Spleen (tissue), 11 donors: Measurements from ENCODE around the gene FXYD6. TPM values are rescaled to one million over a fixed set of nuclear protein-coding genes. Genes with fewer than 3 reads are reported as not detected.

Experiments used
- DNase-seq: peaks from one replicate; pipeline ENCODE4 v3.0.0-alpha.2; 2020
- H3K27ac ChIP-seq, 8 donors: fragments of 200-600 bp; sonication (generic) in 7 of 8; 1 replicate in 4 of 8; 2 replicates in 4 of 8; pipeline versions ENCODE4 v1.5.0 to v1.8.0; 2016 to 2021; ENCODE audit warnings: inconsistent platforms in 4 of 8, mild to moderate bottlenecking in 4 of 8, moderate library complexity in 1 of 8
- H3K27me3 ChIP-seq, 7 donors: fragments of 200-600 bp; sonication (generic) in 6 of 7; replicated peaks in 1 of 7; 1 replicate in 4 of 7; 2 replicates in 3 of 7; pipeline versions ENCODE4 v1.5.0 to v1.8.0; 2016 to 2021; ENCODE audit warnings: inconsistent platforms in 3 of 7, mild to moderate bottlenecking in 1 of 7
- H3K36me3 ChIP-seq, 6 donors: fragments of 200-600 bp; sonication (generic) in 5 of 6; 1 replicate in 4 of 6; 2 replicates in 2 of 6; pipeline versions ENCODE4 v1.5.0 to v1.8.0; 2016 to 2021; ENCODE audit warnings: inconsistent platforms in 2 of 6
- H3K4me1 ChIP-seq, 6 donors: fragments of 200-600 bp; sonication (generic) in 5 of 6; 1 replicate in 3 of 6; 2 replicates in 3 of 6; pipeline versions ENCODE4 v1.5.0 to v1.8.0; 2016 to 2021; ENCODE audit warnings: inconsistent platforms in 3 of 6
- H3K4me3 ChIP-seq, 8 donors: fragments of 200-600 bp; sonication (generic) in 7 of 8; 1 replicate in 4 of 8; 2 replicates in 4 of 8; pipeline versions ENCODE4 v1.5.0 to v1.8.0; 2016 to 2021; ENCODE audit warnings: inconsistent platforms in 4 of 8, mild to moderate bottlenecking in 4 of 8, moderate library complexity in 2 of 8
- H3K9me3 ChIP-seq, 8 donors: fragments of 200-600 bp; sonication (generic) in 7 of 8; 1 replicate in 4 of 8; 2 replicates in 4 of 8; pipeline versions ENCODE4 v1.5.0 to v1.8.0; 2016 to 2021; ENCODE audit warnings: inconsistent platforms in 4 of 8
- POLR2A ChIP-seq, 3 donors: fragments of 450-650 bp; IDR thresholded peaks; one replicate each; pipeline ENCODE4 v1.5.1; 2017; ENCODE audit warnings: antibody characterized with exemption in 3 of 3, mild to moderate bottlenecking in 1 of 3
- POLR2AphosphoS5 ChIP-seq, 3 donors: sonication (generic); formaldehyde crosslinking; IDR thresholded peaks; one replicate each; pipeline ENCODE4 v1.5.1; 2017; ENCODE audit warnings: antibody characterized with exemption in 3 of 3
- WGBS, 5 donors: extraction: QIAGEN DNeasy Blood & Tissue Kit in 3 of 5; methylation state at CpG; one replicate each; pipeline versions ENCODE4 v1.1.5 to v1.1.7; 2013 to 2018; 5-methylcytosine and 5-hydroxymethylcytosine counted together
- intact Hi-C: fragments of 100-400 bp; cut with DNase I; formaldehyde crosslinking; loops from one replicate; pipeline ENCODE4 v1.15.0; 2023; ENCODE audit warnings: low total_unique reads
- polyA plus RNA-seq, 3 donors: library from polyadenylated mRNA; stranded (reverse); fragments of 200-250 nt; gene quantifications; one replicate each; pipeline ENCODE4 v1.2.1, GENCODE V29; 2013
- total RNA-seq, 7 donors: library from RNA; depleted of rRNA in 3 of 7; stranded (reverse); fragments of >200 nt in 3 of 7; fragmentation: NEBNext Ultra II Directional in 4 of 7; extraction: Animal tissue kit (Norgen Biotek cat#: 25700) in 4 of 7; gene quantifications; one replicate each; pipeline versions ENCODE4 v1.1.0 to v1.2.1, GENCODE V29; 2016 to 2021
- TF ChIP-seq, protein P1 (sequence below), 11 experiments: fragments of 200-600 bp in 7 of 11; fragments of 450-650 bp in 4 of 11; sonication (generic) in 4 of 11; IDR thresholded peaks in 8 of 11; conservative IDR thresholded peaks in 3 of 11; 1 replicate in 7 of 11; 2 replicates in 4 of 11; pipeline versions ENCODE4 v1.4.0 to v1.8.0; 2016 to 2021; ENCODE audit warnings: antibody characterized with exemption in 11 of 11, inconsistent platforms in 4 of 11, mild to moderate bottlenecking in 1 of 11
- donor health status: healthy with polysubstance abuse.
- donor health status: DM: no; HTN: no; CAD: no; lungs with moderate emphysema.
- donor health status: DM: no; HTN: no; CAD: no.
- donor health status: Bipolar disorder and iron deficiency.
- donor health status: healthy.
- donor health status: DM: no; HTN: no; CAD: no.
- donor health status: DM: yes; HTN: yes; CAD: no.

FXYD6 gene
- total and polyA plus RNA-seq, 10 donors: 40.8 to 230 (median 116) TPM

DNA sequence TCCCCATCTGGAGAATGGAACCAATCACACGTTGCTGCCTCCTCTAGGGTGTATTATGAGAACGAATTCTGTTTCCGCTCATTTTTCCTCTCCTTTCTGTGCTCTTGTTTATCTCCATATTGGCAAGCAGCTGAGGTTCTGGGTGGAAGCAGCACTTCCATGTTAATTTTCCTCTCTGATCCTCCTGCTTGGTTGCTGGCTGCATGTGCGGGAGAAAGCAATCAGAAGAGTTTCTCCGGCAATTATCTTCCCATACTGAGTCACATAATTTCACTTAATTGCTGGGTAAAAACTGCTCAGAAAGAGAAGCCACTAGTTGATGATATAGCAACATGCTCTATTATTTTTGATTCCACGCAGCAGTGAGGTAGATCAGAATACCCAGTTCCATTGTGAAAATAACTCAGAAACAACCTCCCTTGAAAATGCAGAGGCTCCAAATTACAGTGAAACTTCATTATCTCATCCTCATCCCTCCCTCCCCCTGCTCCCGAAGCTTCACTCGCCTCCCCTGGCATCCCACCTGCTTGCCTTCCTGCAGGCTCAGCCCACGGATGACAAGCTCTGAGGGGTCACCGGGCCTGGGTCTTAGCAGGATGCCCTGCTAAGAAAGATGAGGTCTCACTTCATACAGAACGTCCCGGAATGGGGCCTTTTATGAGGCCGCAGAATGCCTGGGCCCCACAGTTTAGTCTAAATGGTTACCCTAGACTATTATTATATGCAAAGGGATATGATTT, 20.4 kb downstream of the FXYD6 start:
- Histone ChIP-seq H3K4me1 (peaks cover 16 to 72% (median 36%) of the 10 kb centered on the region in 6 donors), H3K9me3 (peaks cover 0 to 19% (median 14%) of the 10 kb centered on the region in 8 donors), H3K36me3 (peaks cover 0 to 7% (median 0%) of the 10 kb centered on the region in 6 donors), H3K27me3 (no peaks in the 10 kb centered on the region), H3K4me3 (no peak overlapping the region), H3K27ac (peak overlapping the region in 6 of 8 donors; percentile 35 to 56 (median 41))
- 76 to 92% (median 89%) methylated on average over 13 of the region's 13 CpGs for WGBS, 5 donors
- no peak for DNase-seq
- TF ChIP-seq, protein P1, sequence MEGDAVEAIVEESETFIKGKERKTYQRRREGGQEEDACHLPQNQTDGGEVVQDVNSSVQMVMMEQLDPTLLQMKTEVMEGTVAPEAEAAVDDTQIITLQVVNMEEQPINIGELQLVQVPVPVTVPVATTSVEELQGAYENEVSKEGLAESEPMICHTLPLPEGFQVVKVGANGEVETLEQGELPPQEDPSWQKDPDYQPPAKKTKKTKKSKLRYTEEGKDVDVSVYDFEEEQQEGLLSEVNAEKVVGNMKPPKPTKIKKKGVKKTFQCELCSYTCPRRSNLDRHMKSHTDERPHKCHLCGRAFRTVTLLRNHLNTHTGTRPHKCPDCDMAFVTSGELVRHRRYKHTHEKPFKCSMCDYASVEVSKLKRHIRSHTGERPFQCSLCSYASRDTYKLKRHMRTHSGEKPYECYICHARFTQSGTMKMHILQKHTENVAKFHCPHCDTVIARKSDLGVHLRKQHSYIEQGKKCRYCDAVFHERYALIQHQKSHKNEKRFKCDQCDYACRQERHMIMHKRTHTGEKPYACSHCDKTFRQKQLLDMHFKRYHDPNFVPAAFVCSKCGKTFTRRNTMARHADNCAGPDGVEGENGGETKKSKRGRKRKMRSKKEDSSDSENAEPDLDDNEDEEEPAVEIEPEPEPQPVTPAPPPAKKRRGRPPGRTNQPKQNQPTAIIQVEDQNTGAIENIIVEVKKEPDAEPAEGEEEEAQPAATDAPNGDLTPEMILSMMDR (IDR thresholded peaks at IDR 0.05 in 8 of 11, conservative IDR thresholded peaks at IDR 0.05 in 3 of 11): no peak
- no peak for TF ChIP-seq POLR2A (IDR thresholded peaks at IDR 0.05)
- TF ChIP-seq POLR2AphosphoS5 (IDR thresholded peaks at IDR 0.05): no peak
- intact Hi-C loops: no loop called here

DNA sequence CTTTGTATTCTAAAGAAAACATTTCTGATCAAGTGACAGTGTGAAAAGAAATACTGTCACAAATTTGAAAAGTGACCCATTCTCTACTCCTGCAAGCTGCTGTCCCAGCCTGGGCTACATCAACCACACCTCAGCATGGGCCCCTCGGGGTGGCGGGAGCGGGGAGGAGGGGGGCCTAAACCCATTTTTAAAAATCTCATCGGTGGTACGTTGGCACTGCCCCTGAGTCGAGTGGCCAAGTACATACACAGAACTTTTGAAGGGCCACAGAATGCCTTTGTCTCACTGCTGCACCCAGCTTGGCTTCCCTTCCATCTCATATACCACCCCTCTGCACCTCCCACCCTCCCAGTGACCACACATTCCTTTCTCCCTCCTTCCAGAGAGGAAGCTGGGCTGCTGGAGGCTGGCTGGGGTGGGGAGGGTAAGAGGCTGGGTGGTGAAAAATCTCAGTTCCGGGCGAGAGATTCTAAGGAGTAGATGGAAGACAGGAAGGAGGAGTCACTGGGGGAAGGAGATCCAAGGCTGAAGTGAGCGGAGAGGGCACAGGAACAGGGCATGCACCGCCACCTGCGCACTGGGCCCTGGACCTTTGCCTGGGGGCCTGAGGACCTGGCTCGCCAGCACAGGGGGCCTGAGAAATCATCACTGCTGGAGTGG, 21.1 kb downstream of the FXYD6 start:
- peaks cover 13 to 71% (median 31%) of the 10 kb centered on the region in 6 donors for H3K4me1 ChIP-seq
- peaks cover 0 to 7% (median 0%) of the 10 kb centered on the region in 6 donors for H3K36me3 ChIP-seq
- H3K27ac ChIP-seq: peak overlapping the region in 6 of 8 donors; percentile 35 to 56 (median 41)
- 66 to 83% (median 74%) methylated on average over 12 of the region's 12 CpGs for WGBS, 5 donors
- intact Hi-C loops: no loop called here
- peaks cover 0 to 19% (median 14%) of the 10 kb centered on the region in 8 donors for H3K9me3 ChIP-seq
- H3K27me3 ChIP-seq: no peaks in the 10 kb centered on the region
- no peak overlapping the region for H3K4me3 ChIP-seq
- TF ChIP-seq POLR2AphosphoS5 (IDR thresholded peaks at IDR 0.05) (no peak), POLR2A (IDR thresholded peaks at IDR 0.05) (no peak)
- TF ChIP-seq, protein P1 (IDR thresholded peaks at IDR 0.05 in 8 of 11, conservative IDR thresholded peaks at IDR 0.05 in 3 of 11): no peak
- no peak for DNase-seq

DNA sequence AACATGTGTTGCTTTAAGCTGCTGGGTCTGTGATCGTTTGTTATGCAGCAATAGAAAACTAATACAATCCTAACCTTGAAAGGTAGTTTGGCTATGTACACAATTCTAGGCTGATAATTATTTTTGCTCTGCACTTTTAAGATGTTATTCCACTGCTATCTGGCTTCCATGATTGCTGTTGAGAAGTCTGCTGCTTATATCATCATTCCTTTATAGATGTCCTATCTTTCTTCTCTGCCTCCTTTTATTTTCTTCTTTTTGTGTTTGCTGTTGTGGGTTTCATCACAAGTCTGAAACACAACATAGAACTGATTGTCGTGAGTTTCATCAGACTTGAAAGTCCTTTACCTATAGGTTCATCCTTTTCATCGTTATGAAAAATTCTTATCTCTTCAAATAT, 24.1 kb downstream of the FXYD6 start:
- peaks cover 0 to 57% (median 20%) of the 10 kb centered on the region in 6 donors for H3K4me1 ChIP-seq
- DNase-seq: no peak
- WGBS, 5 donors: 59 to 78% (median 64%) methylated on average over 3 of the region's 3 CpGs

More for the DNA sequence above, 24.1 kb downstream of the FXYD6 start:
- Histone ChIP-seq H3K4me3 (no peak overlapping the region), H3K9me3 (peaks cover 0 to 19% (median 14%) of the 10 kb centered on the region in 8 donors), H3K36me3 (peaks cover 0 to 7% (median 0%) of the 10 kb centered on the region in 6 donors), H3K27me3 (no peaks in the 10 kb centered on the region), H3K27ac (peak overlapping the region in 3 of 8 donors; percentile 9 to 82 (median 70))
- intact Hi-C loops: no loop called here
- TF ChIP-seq, protein P1 (IDR thresholded peaks at IDR 0.05 in 8 of 11, conservative IDR thresholded peaks at IDR 0.05 in 3 of 11): no peak
- TF ChIP-seq POLR2AphosphoS5 (IDR thresholded peaks at IDR 0.05) (no peak), POLR2A (IDR thresholded peaks at IDR 0.05) (no peak)
